ENCODE measurements around the gene ZPBP2. TPM values are rescaled to one million over a fixed set of nuclear protein-coding genes. Genes with fewer than 3 reads are reported as not detected.

The ZPBP2 gene
- total RNA-seq, 1 donor from 2014 or later: not detected

DNA sequence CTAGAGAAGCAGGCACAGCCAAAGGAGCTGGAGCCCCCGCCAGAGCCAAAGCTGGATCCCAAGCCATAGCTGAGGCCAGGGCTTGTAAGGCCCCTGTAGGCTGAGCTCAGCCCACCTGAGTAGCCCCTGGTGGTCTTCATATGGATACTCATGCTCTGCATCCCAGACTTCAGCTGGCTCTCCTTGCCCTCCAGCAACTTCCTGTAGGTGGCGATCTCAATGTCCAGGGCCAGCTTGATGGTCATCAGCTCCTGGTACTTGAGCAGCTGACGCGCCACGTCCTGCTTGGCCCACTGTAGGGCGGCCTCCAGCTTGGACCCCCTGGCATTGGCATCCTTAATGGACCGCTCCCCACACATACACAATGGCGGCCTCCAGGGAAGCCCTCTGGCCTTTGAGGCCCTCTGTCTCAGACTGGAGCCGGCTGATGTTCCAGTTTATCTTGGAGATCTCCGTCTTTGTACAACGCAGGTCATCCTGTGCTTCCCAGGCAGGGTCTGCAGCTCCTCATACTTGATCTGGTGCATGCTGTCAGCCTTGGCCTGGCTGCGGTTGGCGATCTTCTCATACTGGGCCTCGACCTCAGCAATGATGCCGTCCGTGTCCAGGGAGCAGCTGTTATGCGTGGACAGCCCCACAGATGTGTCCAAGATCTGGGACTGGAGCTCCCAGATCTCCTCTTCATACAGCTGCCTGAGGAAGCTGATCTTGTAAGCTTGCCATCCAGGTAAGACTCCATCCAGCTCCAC, 32.8 kb upstream of the ZPBP2 start:
- H3K4me1 Mint-ChIP-seq (ENCODE audit: low read depth): no peaks in the 10 kb centered on the region
- TF ChIP-seq, protein P1, sequence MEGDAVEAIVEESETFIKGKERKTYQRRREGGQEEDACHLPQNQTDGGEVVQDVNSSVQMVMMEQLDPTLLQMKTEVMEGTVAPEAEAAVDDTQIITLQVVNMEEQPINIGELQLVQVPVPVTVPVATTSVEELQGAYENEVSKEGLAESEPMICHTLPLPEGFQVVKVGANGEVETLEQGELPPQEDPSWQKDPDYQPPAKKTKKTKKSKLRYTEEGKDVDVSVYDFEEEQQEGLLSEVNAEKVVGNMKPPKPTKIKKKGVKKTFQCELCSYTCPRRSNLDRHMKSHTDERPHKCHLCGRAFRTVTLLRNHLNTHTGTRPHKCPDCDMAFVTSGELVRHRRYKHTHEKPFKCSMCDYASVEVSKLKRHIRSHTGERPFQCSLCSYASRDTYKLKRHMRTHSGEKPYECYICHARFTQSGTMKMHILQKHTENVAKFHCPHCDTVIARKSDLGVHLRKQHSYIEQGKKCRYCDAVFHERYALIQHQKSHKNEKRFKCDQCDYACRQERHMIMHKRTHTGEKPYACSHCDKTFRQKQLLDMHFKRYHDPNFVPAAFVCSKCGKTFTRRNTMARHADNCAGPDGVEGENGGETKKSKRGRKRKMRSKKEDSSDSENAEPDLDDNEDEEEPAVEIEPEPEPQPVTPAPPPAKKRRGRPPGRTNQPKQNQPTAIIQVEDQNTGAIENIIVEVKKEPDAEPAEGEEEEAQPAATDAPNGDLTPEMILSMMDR (IDR thresholded peaks at IDR 0.05): no peak
- no peak overlapping the region for H3K27ac Mint-ChIP-seq (ENCODE audit: unreplicated experiment)
- DNase-seq (ENCODE audit: low spot score): no peak
- no peak overlapping the region for H3K4me3 Mint-ChIP-seq (ENCODE audit: unreplicated experiment)
- peaks cover 35% of the 10 kb centered on the region for H3K27me3 Mint-ChIP-seq (ENCODE audit: low read depth)
- H3K9me3 Mint-ChIP-seq (ENCODE audit: low read depth): peaks cover 24% of the 10 kb centered on the region
- peaks cover 14% of the 10 kb centered on the region for H3K36me3 Mint-ChIP-seq (ENCODE audit: low read depth)

DNA sequence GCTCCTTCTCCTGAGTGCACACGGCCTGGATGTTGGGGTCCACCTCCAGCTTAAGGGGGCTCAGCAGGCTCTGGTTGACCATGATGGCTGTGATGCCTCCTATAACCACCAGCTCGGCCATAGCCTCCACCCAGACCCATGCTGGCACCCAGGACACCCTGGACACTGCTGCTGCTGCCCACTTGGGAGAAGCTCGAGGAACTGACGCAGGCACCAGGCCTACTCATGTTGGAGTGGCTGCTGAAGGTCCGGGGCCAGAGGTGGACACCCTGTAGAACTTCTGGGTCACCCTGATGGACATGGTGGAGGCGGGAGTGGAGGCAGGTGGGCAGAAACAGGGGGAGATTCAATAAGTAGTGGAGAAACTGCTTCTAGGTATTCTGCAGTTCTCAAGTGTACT, 31.9 kb upstream of the ZPBP2 start:
- no peaks in the 10 kb centered on the region for H3K4me1 Mint-ChIP-seq (ENCODE audit: low read depth)
- peaks cover 24% of the 10 kb centered on the region for H3K9me3 Mint-ChIP-seq (ENCODE audit: low read depth)
- TF ChIP-seq, protein P1 (IDR thresholded peaks at IDR 0.05): no peak
- peaks cover 39% of the 10 kb centered on the region for H3K27me3 Mint-ChIP-seq (ENCODE audit: low read depth)
- peak; percentile 76 for DNase-seq (ENCODE audit: low spot score)
- no peak overlapping the region for H3K4me3 Mint-ChIP-seq (ENCODE audit: unreplicated experiment)
- peaks cover 14% of the 10 kb centered on the region for H3K36me3 Mint-ChIP-seq (ENCODE audit: low read depth)
- H3K27ac Mint-ChIP-seq (ENCODE audit: unreplicated experiment): no peak overlapping the region

DNA sequence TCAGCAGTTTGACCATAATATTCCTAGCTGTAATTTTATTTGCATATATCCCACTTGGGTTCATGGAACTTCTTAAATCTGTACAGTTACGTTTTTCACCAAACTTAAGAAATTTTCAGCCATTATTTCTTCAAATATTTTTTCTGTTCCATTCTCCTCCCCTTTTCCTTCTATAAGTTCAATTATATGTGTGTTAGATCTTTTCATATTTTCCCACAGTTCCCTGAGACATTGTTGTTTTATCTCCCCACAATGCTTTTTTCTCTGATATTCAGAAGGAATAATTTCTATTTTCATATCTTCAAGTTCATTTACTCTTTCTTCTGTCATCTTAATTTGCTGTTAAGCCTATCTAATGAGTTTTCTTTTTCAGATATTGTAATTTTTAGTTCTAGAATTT, 29.9 kb upstream of the ZPBP2 start:
- Mint-ChIP-seq H3K27me3 (ENCODE audit: low read depth) (peaks cover 40% of the 10 kb centered on the region), H3K27ac (ENCODE audit: unreplicated experiment) (no peak overlapping the region), H3K4me1 (ENCODE audit: low read depth) (no peaks in the 10 kb centered on the region), H3K9me3 (ENCODE audit: low read depth) (peaks cover 20% of the 10 kb centered on the region), H3K4me3 (ENCODE audit: unreplicated experiment) (no peak overlapping the region), H3K36me3 (ENCODE audit: low read depth) (peaks cover 12% of the 10 kb centered on the region)
- TF ChIP-seq, protein P1 (IDR thresholded peaks at IDR 0.05): no peak
- no peak for DNase-seq (ENCODE audit: low spot score)

DNA sequence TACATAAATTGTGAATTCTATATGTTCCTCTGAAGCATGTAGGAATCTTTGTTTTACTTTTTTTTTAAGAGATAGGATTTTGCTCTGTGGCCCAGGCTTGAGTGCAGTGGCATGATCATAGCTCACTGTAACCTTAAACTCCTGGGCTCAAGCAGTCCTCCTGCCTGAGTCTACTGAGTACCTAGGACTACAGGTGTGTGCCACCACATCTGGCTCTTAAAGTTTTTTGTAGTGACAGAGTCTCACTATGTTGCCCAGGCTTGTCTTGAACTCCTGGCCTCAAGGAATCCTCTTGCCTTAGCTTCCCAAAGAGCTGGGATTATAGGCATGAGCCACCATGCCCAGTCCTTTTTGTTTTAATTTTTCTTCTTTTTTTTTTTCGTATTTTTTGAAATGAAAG, 29.2 kb upstream of the ZPBP2 start:
- no peak for DNase-seq (ENCODE audit: low spot score)
- Mint-ChIP-seq H3K27ac (ENCODE audit: unreplicated experiment) (no peak overlapping the region), H3K9me3 (ENCODE audit: low read depth) (peaks cover 20% of the 10 kb centered on the region), H3K4me3 (ENCODE audit: unreplicated experiment) (no peak overlapping the region), H3K4me1 (ENCODE audit: low read depth) (no peaks in the 10 kb centered on the region), H3K27me3 (ENCODE audit: low read depth) (peaks cover 44% of the 10 kb centered on the region), H3K36me3 (ENCODE audit: low read depth) (peaks cover 12% of the 10 kb centered on the region)
- TF ChIP-seq, protein P1 (IDR thresholded peaks at IDR 0.05): no peak

DNA sequence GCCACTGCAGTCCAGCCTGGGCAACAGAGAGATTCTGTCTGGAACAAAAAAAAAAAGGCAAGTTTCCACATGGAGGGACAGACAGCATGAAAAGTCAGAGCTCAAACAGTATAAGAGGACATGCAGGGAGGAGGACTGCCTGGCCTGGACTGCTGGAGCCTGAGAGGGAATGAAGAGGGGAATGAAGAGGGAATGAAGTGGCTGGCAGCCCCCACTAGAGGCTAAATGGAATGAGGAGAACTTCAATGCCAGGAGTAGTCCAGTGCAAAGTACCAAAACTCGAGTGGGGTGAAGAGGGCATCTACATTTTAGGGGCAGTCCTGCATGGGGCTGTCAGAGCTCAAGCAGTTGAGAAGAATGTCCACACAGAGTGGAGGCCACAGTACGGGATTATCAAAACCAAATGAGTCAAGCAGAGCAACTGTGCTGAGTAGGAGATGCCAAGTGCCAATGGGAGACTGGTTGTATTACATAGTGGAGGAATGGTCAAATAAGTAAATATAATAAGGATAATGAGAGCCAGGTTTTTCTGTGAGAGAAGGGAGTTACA, 26.8 kb upstream of the ZPBP2 start:
- no peak for DNase-seq (ENCODE audit: low spot score)
- peaks cover 51% of the 10 kb centered on the region for H3K27me3 Mint-ChIP-seq (ENCODE audit: low read depth)
- no peak overlapping the region for H3K4me3 Mint-ChIP-seq (ENCODE audit: unreplicated experiment)
- H3K27ac Mint-ChIP-seq (ENCODE audit: unreplicated experiment): no peak overlapping the region
- TF ChIP-seq, protein P1 (IDR thresholded peaks at IDR 0.05): no peak
- no peaks in the 10 kb centered on the region for H3K4me1 Mint-ChIP-seq (ENCODE audit: low read depth)
- H3K36me3 Mint-ChIP-seq (ENCODE audit: low read depth): peaks cover 8% of the 10 kb centered on the region
- peaks cover 12% of the 10 kb centered on the region for H3K9me3 Mint-ChIP-seq (ENCODE audit: low read depth)

Measured in chondrocyte (in vitro differentiated cells).